Measurements from ENCODE around the gene NEK6.

Gene NEK6

DNA sequence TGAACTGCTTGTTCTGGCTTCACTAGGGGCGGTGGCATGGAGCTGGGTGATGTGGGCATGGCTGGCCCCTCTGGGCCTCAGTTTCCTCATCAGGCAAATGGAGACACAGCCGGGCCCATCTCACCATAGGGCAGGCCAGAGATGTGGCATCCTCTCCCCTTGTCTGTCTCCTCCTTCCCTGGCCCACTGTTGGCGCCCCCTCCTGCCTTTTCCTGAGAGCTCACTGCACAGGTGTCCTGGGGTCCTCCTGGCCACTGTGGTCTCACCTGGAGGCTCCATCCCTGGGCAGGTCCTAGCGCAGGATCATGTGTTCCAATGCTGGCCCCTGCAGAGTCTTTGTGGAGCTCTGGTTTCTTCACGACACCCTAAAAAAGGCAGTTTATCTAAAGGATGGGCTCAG, 53.5 kb downstream of the NEK6 start:
- Histone ChIP-seq H3K27me3 (replicated peaks) (no peaks in the 10 kb centered on the region), H3K27ac (no peak overlapping the region), H3K4me3 (ENCODE audit: low read depth, low read length) (no peak overlapping the region), H3K36me3 (replicated peaks) (peaks cover 46% of the 10 kb centered on the region)
- TF ChIP-seq, protein P1, sequence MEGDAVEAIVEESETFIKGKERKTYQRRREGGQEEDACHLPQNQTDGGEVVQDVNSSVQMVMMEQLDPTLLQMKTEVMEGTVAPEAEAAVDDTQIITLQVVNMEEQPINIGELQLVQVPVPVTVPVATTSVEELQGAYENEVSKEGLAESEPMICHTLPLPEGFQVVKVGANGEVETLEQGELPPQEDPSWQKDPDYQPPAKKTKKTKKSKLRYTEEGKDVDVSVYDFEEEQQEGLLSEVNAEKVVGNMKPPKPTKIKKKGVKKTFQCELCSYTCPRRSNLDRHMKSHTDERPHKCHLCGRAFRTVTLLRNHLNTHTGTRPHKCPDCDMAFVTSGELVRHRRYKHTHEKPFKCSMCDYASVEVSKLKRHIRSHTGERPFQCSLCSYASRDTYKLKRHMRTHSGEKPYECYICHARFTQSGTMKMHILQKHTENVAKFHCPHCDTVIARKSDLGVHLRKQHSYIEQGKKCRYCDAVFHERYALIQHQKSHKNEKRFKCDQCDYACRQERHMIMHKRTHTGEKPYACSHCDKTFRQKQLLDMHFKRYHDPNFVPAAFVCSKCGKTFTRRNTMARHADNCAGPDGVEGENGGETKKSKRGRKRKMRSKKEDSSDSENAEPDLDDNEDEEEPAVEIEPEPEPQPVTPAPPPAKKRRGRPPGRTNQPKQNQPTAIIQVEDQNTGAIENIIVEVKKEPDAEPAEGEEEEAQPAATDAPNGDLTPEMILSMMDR (IDR thresholded peaks at IDR 0.05; ENCODE audit: low read depth, low read length, missing control alignments), result peak; percentile 21
- DNase-seq, result no peak
- in situ Hi-C loops (cut with HindIII; ENCODE audit: low pct_ligation_motif_present, low sequenced_read_pairs), result loop anchor here (25.0 kb wide), 1 partner anchor 174 kb away; no protein-coding TSS in a partner anchor

DNA sequence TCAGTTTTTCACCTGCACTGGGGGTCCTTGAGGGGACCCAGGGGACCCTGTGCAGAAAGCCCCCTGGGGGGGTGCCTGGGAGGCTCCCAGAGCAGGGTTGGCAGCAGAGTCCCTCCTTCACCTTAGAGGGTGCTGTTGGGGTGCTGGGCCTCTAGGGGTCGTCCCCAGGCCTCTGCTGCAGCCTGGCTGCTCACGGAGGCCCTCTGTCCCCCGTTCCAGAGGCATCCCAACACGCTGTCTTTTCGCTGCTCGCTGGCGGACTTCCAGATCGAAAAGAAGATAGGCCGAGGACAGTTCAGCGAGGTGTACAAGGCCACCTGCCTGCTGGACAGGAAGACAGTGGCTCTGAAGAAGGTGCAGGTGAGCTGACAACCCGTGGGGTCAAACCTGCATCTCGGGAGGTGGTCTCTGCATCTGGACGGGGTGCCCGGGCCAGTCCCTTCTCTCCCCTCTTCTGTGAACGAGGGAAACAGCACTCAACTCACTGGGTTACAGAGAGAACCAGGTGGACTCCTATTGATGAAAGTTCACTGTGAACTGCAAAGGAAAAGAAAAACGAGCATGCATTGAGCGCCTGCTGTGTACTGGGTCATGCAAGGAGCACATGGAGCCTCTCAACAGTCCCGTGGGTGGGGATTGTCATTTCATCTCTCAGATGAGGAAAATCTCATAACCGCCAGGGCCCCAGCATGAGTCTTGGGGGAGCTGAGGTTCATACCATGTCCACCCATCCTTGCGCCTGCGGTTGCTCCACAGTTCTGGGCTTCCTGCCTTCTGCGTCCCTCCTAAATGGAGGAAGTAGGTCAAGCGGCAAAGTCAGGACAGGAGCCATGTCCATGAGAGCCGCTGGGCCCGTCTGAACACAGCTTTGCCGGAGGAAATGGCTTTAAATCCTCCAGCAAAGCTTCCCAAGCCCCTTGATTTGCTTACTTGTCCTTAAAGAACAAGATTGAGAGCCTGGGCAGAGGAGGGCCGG, 54.8 kb downstream of the NEK6 start:
- no peak overlapping the region for H3K27ac ChIP-seq
- H3K36me3 ChIP-seq (replicated peaks), result peaks cover 54% of the 10 kb centered on the region
- in situ Hi-C loops (cut with HindIII; ENCODE audit: low pct_ligation_motif_present, low sequenced_read_pairs), result loop anchor here (25.0 kb wide), 1 partner anchor 175 kb away; no protein-coding TSS in a partner anchor
- no peak for DNase-seq
- H3K27me3 ChIP-seq (replicated peaks), result no peaks in the 10 kb centered on the region
- H3K4me3 ChIP-seq (ENCODE audit: low read depth, low read length), result no peak overlapping the region
- TF ChIP-seq, protein P1 (IDR thresholded peaks at IDR 0.05; ENCODE audit: low read depth, low read length, missing control alignments), result peak; percentile 36

- H3K27me3 ChIP-seq (replicated peaks), result no peaks in the 10 kb centered on the region
- DNase-seq, result no peak
- peaks cover 48% of the 10 kb centered on the region for H3K36me3 ChIP-seq (replicated peaks)
- no peak overlapping the region for H3K27ac ChIP-seq
- TF ChIP-seq, protein P1 (IDR thresholded peaks at IDR 0.05; ENCODE audit: low read depth, low read length, missing control alignments), result no peak
- in situ Hi-C loops (cut with HindIII; ENCODE audit: low pct_ligation_motif_present, low sequenced_read_pairs), result loop anchor here (25.0 kb wide), 1 partner anchor 177 kb away; no protein-coding TSS in a partner anchor
- no peak overlapping the region for H3K4me3 ChIP-seq (ENCODE audit: low read depth, low read length)
Measured at GRCh38 chr9:124313940-124314339, 56.2 kb downstream of the NEK6 start.

- DNase-seq, result no peak
- TF ChIP-seq, protein P1 (IDR thresholded peaks at IDR 0.05; ENCODE audit: low read depth, low read length, missing control alignments), result no peak
- Histone ChIP-seq H3K27ac (no peak overlapping the region), H3K36me3 (replicated peaks) (peaks cover 41% of the 10 kb centered on the region), H3K27me3 (replicated peaks) (no peaks in the 10 kb centered on the region), H3K4me3 (ENCODE audit: low read depth, low read length) (no peak overlapping the region)
- in situ Hi-C loops (cut with HindIII; ENCODE audit: low pct_ligation_motif_present, low sequenced_read_pairs), result loop anchor here (25.0 kb wide), 1 partner anchor 179 kb away; no protein-coding TSS in a partner anchor
Measured at GRCh38 chr9:124315882-124316281, 58.1 kb downstream of the NEK6 start.

GRCh38 chr9:124320062-124320973, 62.6 kb downstream of the NEK6 start:
- in situ Hi-C loops (cut with HindIII; ENCODE audit: low pct_ligation_motif_present, low sequenced_read_pairs), result loop anchor here (25.0 kb wide), 1 partner anchor 183 kb away; no protein-coding TSS in a partner anchor
- DNase-seq, result peak; percentile 55
- TF ChIP-seq, protein P1 (IDR thresholded peaks at IDR 0.05; ENCODE audit: low read depth, low read length, missing control alignments), result peak; percentile 96
- Histone ChIP-seq H3K27ac (no peak overlapping the region), H3K36me3 (replicated peaks) (peaks cover 59% of the 10 kb centered on the region), H3K4me3 (ENCODE audit: low read depth, low read length) (no peak overlapping the region), H3K27me3 (replicated peaks) (no peaks in the 10 kb centered on the region)

Measured in brain microvascular endothelial cell (primary cell).